ENCODE results near the gene SLC35B4.

- TF ChIP-seq ZFP3 (CRISPR knock-in tag; IDR thresholded peaks at IDR 0.05) (no peak), TOX (CRISPR knock-in tag; IDR thresholded peaks at IDR 0.05; ENCODE audit: borderline replicate concordance) (no peak), ARNTL (CRISPR knock-in tag; IDR thresholded peaks at IDR 0.05; ENCODE audit: borderline replicate concordance, low read depth) (no peak), ZC3H10 (CRISPR knock-in tag; IDR thresholded peaks at IDR 0.05) (no peak), ISL1 (CRISPR knock-in tag; IDR thresholded peaks at IDR 0.05) (no peak)
- TF ChIP-seq, protein P1, sequence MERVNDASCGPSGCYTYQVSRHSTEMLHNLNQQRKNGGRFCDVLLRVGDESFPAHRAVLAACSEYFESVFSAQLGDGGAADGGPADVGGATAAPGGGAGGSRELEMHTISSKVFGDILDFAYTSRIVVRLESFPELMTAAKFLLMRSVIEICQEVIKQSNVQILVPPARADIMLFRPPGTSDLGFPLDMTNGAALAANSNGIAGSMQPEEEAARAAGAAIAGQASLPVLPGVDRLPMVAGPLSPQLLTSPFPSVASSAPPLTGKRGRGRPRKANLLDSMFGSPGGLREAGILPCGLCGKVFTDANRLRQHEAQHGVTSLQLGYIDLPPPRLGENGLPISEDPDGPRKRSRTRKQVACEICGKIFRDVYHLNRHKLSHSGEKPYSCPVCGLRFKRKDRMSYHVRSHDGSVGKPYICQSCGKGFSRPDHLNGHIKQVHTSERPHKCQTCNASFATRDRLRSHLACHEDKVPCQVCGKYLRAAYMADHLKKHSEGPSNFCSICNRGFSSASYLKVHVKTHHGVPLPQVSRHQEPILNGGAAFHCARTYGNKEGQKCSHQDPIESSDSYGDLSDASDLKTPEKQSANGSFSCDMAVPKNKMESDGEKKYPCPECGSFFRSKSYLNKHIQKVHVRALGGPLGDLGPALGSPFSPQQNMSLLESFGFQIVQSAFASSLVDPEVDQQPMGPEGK (CRISPR knock-in tag; IDR thresholded peaks at IDR 0.05; ENCODE audit: borderline replicate concordance) = no peak
These were observed 17.2 kb upstream of the SLC35B4 start for GRCh38 chr7:134333943-134334342.

Measured in SK-N-SH treated with all-trans-retinoic acid at 6 μM for 48 hours (cell line).